Prostate gland (tissue), 2 donors: ENCODE measurements around the gene PHPT1. TPM values are rescaled to one million over a fixed set of nuclear protein-coding genes. Genes with fewer than 3 reads are reported as not detected.
"Not testable (repeated sequence)": the region's sequence is repeated elsewhere in the genome, so short reads cannot be mapped to it uniquely, and the experiment has no call there.

Source experiments
- DNase-seq: peaks from one replicate; pipeline ENCODE4 v3.0.0-alpha.2; 2019; ENCODE audit warnings: low spot score
- H3K27ac ChIP-seq, 2 donors: fragments of 200-600 bp; sonication (generic); 2 replicates each; pipeline ENCODE4 v1.5.1; 2017 to 2019
- H3K27me3 ChIP-seq: fragments of 200-600 bp; sonication (generic); replicated peaks from 2 replicates; pipeline ENCODE4 v1.5.1; 2019; ENCODE audit not compliant: insufficient read depth
- H3K36me3 ChIP-seq, 2 donors: fragments of 200-600 bp; sonication (generic); 1 replicate in 1 of 2; 2 replicates in 1 of 2; pipeline versions ENCODE4 v1.5.1 to v1.8.1; 2017 to 2019
- H3K4me1 ChIP-seq: fragments of 200-600 bp; sonication (generic); replicated peaks from 2 replicates; pipeline ENCODE4 v1.5.1; 2019
- H3K4me3 ChIP-seq, 2 donors: fragments of 200-600 bp; sonication (generic); 2 replicates each; pipeline ENCODE4 v1.5.1; 2017 to 2019
- H3K9me3 ChIP-seq: fragments of 200-600 bp; sonication (generic); 2 replicates; pipeline ENCODE4 v1.5.1; 2017
- POLR2A ChIP-seq: fragments of 450-650 bp; IDR thresholded peaks from one replicate; pipeline ENCODE4 v1.6.1; 2016; ENCODE audit warnings: antibody characterized with exemption, mild to moderate bottlenecking
- POLR2AphosphoS5 ChIP-seq: sonication (generic); formaldehyde crosslinking; IDR thresholded peaks from one replicate; pipeline ENCODE4 v1.6.1; 2017; ENCODE audit warnings: antibody characterized with exemption
- WGBS: methylation state at CpG from one replicate; pipeline ENCODE4 v1.1.5; 2018; 5-methylcytosine and 5-hydroxymethylcytosine counted together
- intact Hi-C: fragments of 100-400 bp; cut with DNase I; formaldehyde crosslinking; loops from one replicate; pipeline ENCODE4 v1.14.2; 2022
- total RNA-seq, 2 donors: library from RNA; depleted of rRNA; stranded (reverse); fragments of >200 nt; gene quantifications; one replicate each; pipeline ENCODE4 v1.1.0, GENCODE V29; 2016
- TF ChIP-seq, protein P1 (sequence below), 4 experiments: fragments of 200-600 bp in 2 of 4; fragments of 450-650 bp in 2 of 4; sonication (generic) in 2 of 4; IDR thresholded peaks; 1 replicate in 3 of 4; 2 replicates in 1 of 4; pipeline ENCODE4 v1.5.1; 2016 to 2019; ENCODE audit warnings: antibody characterized with exemption in 4 of 4, mild to moderate bottlenecking in 2 of 4, moderate library complexity in 2 of 4

Gene PHPT1
- total RNA-seq, 2 donors from 2014 or later = 139 to 212 TPM

DNA sequence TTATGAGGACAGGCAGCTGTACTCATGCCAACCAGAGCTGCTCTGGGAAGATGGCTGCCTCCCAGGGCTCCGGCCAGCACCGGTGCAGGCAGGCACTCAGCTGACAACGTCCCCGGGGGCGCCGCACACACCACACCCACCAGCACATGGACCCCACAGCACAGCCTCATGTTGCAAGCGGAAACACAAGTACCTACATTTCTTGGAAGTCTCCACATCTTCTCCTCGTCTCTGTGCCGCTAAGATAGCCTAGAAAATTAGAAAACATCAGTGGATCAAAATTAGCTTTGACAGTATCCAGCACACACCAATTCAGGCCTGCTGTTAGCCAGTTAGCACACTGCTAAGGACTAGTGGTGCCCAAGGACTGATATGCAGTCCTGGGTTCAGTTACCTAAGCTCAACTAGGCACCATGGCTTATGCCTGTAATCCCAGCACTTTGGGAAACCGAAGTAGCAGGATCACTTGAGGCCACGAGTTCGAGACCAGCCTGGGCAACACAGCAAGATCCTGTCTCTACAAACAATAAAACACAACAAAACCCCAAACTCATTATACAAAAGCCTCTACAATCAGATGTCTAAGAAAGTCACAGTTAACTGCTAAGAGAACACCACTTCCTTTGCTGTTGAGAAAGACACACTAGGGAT lies 14.5 kb downstream of the PHPT1 start:
- H3K4me3 ChIP-seq = no peak overlapping the region
- H3K27me3 ChIP-seq = no peaks in the 10 kb centered on the region
- intact Hi-C loops = no loop called here
- no peaks in the 10 kb centered on the region for H3K9me3 ChIP-seq
- H3K36me3 ChIP-seq = peaks cover 6 to 13% of the 10 kb centered on the region in 2 donors
- WGBS = 96% methylated on average over 11 of the region's 12 CpGs
- H3K27ac ChIP-seq = no peak overlapping the region
- DNase-seq = no peak
- TF ChIP-seq POLR2AphosphoS5 (no peak), POLR2A (no peak)
- TF ChIP-seq, protein P1, sequence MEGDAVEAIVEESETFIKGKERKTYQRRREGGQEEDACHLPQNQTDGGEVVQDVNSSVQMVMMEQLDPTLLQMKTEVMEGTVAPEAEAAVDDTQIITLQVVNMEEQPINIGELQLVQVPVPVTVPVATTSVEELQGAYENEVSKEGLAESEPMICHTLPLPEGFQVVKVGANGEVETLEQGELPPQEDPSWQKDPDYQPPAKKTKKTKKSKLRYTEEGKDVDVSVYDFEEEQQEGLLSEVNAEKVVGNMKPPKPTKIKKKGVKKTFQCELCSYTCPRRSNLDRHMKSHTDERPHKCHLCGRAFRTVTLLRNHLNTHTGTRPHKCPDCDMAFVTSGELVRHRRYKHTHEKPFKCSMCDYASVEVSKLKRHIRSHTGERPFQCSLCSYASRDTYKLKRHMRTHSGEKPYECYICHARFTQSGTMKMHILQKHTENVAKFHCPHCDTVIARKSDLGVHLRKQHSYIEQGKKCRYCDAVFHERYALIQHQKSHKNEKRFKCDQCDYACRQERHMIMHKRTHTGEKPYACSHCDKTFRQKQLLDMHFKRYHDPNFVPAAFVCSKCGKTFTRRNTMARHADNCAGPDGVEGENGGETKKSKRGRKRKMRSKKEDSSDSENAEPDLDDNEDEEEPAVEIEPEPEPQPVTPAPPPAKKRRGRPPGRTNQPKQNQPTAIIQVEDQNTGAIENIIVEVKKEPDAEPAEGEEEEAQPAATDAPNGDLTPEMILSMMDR (IDR thresholded peaks at IDR 0.05) = no peak
- H3K4me1 ChIP-seq = peaks cover 15% of the 10 kb centered on the region

GRCh38 chr9:136865041-136865767 lies 16.0 kb downstream of the PHPT1 start:
- 60% methylated on average over 11 of the region's 11 CpGs for WGBS

DNA sequence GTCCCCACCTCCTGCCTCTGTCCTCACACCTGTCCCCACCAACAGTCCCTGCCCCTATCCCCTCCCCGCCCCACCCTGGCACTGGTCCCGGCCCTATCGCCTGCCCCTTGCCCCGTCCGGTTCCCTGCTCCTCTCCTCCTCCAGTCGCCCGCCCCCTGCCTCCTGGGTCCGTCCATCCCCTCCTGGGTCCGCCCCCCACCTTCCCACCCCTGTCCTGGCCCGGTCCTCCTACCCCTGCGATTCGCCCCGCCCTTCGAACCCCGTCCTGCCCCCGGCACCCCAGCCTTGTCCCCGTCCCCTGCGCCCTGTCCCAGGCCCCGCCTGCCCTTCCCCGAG lies 16.5 kb downstream of the PHPT1 start:
- WGBS = 0% methylated on average over 16 of the region's 20 CpGs
- Histone ChIP-seq H3K27me3 (no peaks in the 10 kb centered on the region), H3K27ac (peak overlapping the region; percentile 82 to 91), H3K4me3 (peak overlapping the region; percentile 98 to 99), H3K36me3 (peaks cover 6 to 13% of the 10 kb centered on the region in 2 donors), H3K9me3 (no peaks in the 10 kb centered on the region), H3K4me1 (peaks cover 7% of the 10 kb centered on the region)
- DNase-seq = no peak
- TF ChIP-seq POLR2AphosphoS5 = no peak
- TF ChIP-seq POLR2A = no peak
- TF ChIP-seq, protein P1 (IDR thresholded peaks at IDR 0.05) = no peak
- intact Hi-C loops = no loop called here

More at GRCh38 chr9:136865041-136865767, 16.0 kb downstream of the PHPT1 start:
- Histone ChIP-seq H3K36me3 (peaks cover 6 to 13% of the 10 kb centered on the region in 2 donors), H3K4me3 (peak overlapping the region; percentile 98 to 99), H3K9me3 (no peaks in the 10 kb centered on the region), H3K27me3 (no peaks in the 10 kb centered on the region), H3K4me1 (peaks cover 7% of the 10 kb centered on the region), H3K27ac (peak overlapping the region; percentile 82 to 91)
- DNase-seq = no peak
- no peak for TF ChIP-seq POLR2A
- TF ChIP-seq, protein P1 (IDR thresholded peaks at IDR 0.05) = no peak
- TF ChIP-seq POLR2AphosphoS5 = no peak
- intact Hi-C loops = no loop called here

GRCh38 chr9:136866898-136867421 lies 17.8 kb downstream of the PHPT1 start:
- WGBS = 90% methylated on average over 29 of the region's 29 CpGs
- peak overlapping the region; percentile 82 to 91 for H3K27ac ChIP-seq
- H3K27me3 ChIP-seq, intact Hi-C loops, H3K4me1 ChIP-seq, H3K9me3 ChIP-seq: not testable (repeated sequence)
- peak; percentile 4 for DNase-seq
- peak overlapping the region; percentile 98 to 99 for H3K4me3 ChIP-seq
- peaks cover 6 to 13% of the 10 kb centered on the region in 2 donors for H3K36me3 ChIP-seq

DNA sequence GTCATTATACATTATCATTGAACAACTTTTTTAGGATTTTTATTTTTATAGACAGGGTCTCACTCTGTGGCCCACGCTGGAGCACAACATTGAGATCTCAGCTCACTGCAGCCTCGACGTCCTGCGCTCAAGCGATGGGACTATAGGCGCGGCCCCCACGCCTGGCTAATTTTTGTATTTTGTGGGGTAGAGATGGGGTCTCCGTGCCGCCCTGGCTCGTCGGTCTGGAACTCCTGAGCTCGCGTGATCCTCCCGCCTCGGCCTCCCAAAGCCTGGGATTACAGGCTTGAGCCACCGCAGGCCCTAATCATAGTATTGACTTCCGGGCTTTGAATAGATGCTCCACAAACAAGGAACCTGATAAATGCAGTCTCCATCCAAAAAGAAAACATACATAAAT lies 18.3 kb downstream of the PHPT1 start:
- no peak overlapping the region for H3K4me3 ChIP-seq
- intact Hi-C loops = no loop called here
- WGBS = 96% methylated on average over 18 of the region's 18 CpGs

More for the DNA sequence above, 18.3 kb downstream of the PHPT1 start:
- Histone ChIP-seq H3K9me3 (no peaks in the 10 kb centered on the region), H3K4me1 (peaks cover 7% of the 10 kb centered on the region), H3K27me3 (no peaks in the 10 kb centered on the region), H3K27ac (no peak overlapping the region), H3K36me3 (peaks cover 6 to 12% of the 10 kb centered on the region in 2 donors)
- DNase-seq = no peak
- TF ChIP-seq POLR2A (no peak), POLR2AphosphoS5 (no peak)
- TF ChIP-seq, protein P1 (IDR thresholded peaks at IDR 0.05) = no peak
